ENCODE data around the gene FLG. TPM values are rescaled to one million over a fixed set of nuclear protein-coding genes. Genes with fewer than 3 reads are reported as not detected.

Gene FLG
- total and polyA plus RNA-seq, 4 donors = under 0.01 to 0.06 (median under 0.01) TPM; not detected in 1

DNA sequence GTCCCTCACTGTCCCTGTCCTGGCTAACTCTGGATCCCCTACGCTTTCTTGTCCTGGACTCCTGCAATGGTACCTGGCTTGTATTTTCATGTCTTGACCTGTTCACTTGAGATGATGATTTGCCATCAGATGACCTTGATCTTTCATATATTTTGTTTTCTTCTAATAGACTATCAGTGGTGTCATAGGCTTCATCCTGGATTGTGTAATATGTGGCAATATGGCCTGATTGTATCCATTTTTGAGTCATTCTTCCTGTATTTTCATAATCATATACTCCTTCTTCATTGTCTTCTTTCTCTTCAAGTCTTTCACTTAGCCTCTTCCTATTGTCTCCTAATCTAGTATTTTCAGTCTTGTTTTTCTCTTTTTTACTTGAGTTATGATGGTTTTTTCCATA is 11.1 kb downstream of the FLG start:
- H3K4me1 ChIP-seq (ENCODE audit: control insufficient read depth in 4 of 4, insufficient read depth in 4 of 4, low read length in 3 of 4) = no peaks in the 10 kb centered on the region
- WGBS = 95% methylated on average over 1 of the region's 1 CpG
- H3K27me3 ChIP-seq (ENCODE audit: control insufficient read depth in 4 of 4, insufficient read depth in 4 of 4, low read length in 3 of 4) = no peaks in the 10 kb centered on the region
- no peak overlapping the region for H3K27ac ChIP-seq (ENCODE audit: low read depth in 1 of 2, low read length in 2 of 2)
- no peak for DNase-seq (ENCODE audit: low spot score)
- H3K36me3 ChIP-seq (ENCODE audit: control insufficient read depth in 4 of 4, insufficient read depth in 3 of 4, low read depth in 1 of 4, low read length in 3 of 4) = no peaks in the 10 kb centered on the region
- H3K9me3 ChIP-seq (ENCODE audit: control insufficient read depth in 4 of 4, low read length in 3 of 4) = peaks cover 0 to 1% (median 0%) of the 10 kb centered on the region in 4 donors
- no peak for TF ChIP-seq HNF4G (IDR thresholded peaks at IDR 0.05)
- no peak for TF ChIP-seq TAF1 (conservative IDR thresholded peaks at IDR 0.05)
- TF ChIP-seq SP1 (IDR thresholded peaks at IDR 0.05) = no peak
- no peak for TF ChIP-seq EGR1 (IDR thresholded peaks at IDR 0.05; ENCODE audit: low read depth in 2 of 2)
- TF ChIP-seq NR2F2 (IDR thresholded peaks at IDR 0.05) = no peak
- no peak for TF ChIP-seq HNF4A (conservative IDR thresholded peaks at IDR 0.05)
- TF ChIP-seq, protein P1, sequence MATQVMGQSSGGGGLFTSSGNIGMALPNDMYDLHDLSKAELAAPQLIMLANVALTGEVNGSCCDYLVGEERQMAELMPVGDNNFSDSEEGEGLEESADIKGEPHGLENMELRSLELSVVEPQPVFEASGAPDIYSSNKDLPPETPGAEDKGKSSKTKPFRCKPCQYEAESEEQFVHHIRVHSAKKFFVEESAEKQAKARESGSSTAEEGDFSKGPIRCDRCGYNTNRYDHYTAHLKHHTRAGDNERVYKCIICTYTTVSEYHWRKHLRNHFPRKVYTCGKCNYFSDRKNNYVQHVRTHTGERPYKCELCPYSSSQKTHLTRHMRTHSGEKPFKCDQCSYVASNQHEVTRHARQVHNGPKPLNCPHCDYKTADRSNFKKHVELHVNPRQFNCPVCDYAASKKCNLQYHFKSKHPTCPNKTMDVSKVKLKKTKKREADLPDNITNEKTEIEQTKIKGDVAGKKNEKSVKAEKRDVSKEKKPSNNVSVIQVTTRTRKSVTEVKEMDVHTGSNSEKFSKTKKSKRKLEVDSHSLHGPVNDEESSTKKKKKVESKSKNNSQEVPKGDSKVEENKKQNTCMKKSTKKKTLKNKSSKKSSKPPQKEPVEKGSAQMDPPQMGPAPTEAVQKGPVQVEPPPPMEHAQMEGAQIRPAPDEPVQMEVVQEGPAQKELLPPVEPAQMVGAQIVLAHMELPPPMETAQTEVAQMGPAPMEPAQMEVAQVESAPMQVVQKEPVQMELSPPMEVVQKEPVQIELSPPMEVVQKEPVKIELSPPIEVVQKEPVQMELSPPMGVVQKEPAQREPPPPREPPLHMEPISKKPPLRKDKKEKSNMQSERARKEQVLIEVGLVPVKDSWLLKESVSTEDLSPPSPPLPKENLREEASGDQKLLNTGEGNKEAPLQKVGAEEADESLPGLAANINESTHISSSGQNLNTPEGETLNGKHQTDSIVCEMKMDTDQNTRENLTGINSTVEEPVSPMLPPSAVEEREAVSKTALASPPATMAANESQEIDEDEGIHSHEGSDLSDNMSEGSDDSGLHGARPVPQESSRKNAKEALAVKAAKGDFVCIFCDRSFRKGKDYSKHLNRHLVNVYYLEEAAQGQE (IDR thresholded peaks at IDR 0.05) = no peak
- TF ChIP-seq, protein P2, sequence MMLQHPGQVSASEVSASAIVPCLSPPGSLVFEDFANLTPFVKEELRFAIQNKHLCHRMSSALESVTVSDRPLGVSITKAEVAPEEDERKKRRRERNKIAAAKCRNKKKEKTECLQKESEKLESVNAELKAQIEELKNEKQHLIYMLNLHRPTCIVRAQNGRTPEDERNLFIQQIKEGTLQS (IDR thresholded peaks at IDR 0.05) = no peak
- TF ChIP-seq FOXA2 (IDR thresholded peaks at IDR 0.05) = no peak
- TF ChIP-seq, protein P3, sequence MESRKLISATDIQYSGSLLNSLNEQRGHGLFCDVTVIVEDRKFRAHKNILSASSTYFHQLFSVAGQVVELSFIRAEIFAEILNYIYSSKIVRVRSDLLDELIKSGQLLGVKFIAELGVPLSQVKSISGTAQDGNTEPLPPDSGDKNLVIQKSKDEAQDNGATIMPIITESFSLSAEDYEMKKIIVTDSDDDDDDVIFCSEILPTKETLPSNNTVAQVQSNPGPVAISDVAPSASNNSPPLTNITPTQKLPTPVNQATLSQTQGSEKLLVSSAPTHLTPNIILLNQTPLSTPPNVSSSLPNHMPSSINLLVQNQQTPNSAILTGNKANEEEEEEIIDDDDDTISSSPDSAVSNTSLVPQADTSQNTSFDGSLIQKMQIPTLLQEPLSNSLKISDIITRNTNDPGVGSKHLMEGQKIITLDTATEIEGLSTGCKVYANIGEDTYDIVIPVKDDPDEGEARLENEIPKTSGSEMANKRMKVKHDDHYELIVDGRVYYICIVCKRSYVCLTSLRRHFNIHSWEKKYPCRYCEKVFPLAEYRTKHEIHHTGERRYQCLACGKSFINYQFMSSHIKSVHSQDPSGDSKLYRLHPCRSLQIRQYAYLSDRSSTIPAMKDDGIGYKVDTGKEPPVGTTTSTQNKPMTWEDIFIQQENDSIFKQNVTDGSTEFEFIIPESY (IDR thresholded peaks at IDR 0.05) = no peak
- TF ChIP-seq, protein P4, sequence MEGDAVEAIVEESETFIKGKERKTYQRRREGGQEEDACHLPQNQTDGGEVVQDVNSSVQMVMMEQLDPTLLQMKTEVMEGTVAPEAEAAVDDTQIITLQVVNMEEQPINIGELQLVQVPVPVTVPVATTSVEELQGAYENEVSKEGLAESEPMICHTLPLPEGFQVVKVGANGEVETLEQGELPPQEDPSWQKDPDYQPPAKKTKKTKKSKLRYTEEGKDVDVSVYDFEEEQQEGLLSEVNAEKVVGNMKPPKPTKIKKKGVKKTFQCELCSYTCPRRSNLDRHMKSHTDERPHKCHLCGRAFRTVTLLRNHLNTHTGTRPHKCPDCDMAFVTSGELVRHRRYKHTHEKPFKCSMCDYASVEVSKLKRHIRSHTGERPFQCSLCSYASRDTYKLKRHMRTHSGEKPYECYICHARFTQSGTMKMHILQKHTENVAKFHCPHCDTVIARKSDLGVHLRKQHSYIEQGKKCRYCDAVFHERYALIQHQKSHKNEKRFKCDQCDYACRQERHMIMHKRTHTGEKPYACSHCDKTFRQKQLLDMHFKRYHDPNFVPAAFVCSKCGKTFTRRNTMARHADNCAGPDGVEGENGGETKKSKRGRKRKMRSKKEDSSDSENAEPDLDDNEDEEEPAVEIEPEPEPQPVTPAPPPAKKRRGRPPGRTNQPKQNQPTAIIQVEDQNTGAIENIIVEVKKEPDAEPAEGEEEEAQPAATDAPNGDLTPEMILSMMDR (IDR thresholded peaks at IDR 0.05; ENCODE audit: low read depth, low read length, missing input control) = no peak
- TF ChIP-seq, protein P5, sequence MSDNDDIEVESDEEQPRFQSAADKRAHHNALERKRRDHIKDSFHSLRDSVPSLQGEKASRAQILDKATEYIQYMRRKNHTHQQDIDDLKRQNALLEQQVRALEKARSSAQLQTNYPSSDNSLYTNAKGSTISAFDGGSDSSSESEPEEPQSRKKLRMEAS (IDR thresholded peaks at IDR 0.05) = no peak
- no peak for TF ChIP-seq FOXA1 (IDR thresholded peaks at IDR 0.05)
- TF ChIP-seq GABPA (IDR thresholded peaks at IDR 0.05 in 1 of 2, conservative IDR thresholded peaks at IDR 0.05 in 1 of 2) = no peak
- TF ChIP-seq RAD21 (IDR thresholded peaks at IDR 0.05) = no peak
- no peak overlapping the region for H3K4me3 ChIP-seq (ENCODE audit: low read depth in 1 of 3, low read length in 3 of 3)
- H3K9ac ChIP-seq (ENCODE audit: low read depth in 1 of 2, low read length in 2 of 2) = no peak overlapping the region

DNA sequence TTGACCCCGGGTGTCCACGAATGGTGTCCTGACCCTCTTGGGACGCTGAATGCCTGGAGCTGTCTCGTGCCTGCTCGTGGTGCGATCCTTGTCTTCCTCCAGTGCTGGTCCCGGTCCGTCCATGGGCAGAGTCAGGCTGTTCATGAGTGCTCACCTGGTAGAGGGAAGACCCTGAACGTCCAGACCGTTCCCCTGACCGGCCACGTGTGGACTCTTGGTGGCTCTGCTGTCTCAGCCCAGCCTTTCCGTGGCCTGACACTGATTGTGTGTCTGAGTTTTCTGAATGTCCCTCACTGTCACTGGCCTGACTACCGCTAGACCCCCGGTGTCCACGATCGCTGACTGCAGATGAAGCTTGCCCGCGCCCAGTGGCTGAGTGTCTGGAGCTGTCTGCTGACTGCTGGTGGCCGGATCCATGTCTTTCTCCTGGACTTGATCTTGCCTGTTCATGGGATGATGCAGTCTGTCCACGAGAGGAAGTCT is 11.7 kb downstream of the FLG start:
- 93% methylated on average over 21 of the region's 21 CpGs for WGBS
- no peak overlapping the region for H3K4me3 ChIP-seq (ENCODE audit: low read depth in 1 of 3, low read length in 3 of 3)
- H3K9ac ChIP-seq (ENCODE audit: low read depth in 1 of 2, low read length in 2 of 2) = no peak overlapping the region
- TF ChIP-seq RXRA (IDR thresholded peaks at IDR 0.05) = no peak
- TF ChIP-seq, protein P3 (IDR thresholded peaks at IDR 0.05) = no peak
- TF ChIP-seq, protein P1 (IDR thresholded peaks at IDR 0.05) = no peak
- no peaks in the 10 kb centered on the region for H3K4me1 ChIP-seq (ENCODE audit: control insufficient read depth in 4 of 4, insufficient read depth in 4 of 4, low read length in 3 of 4)
- DNase-seq (ENCODE audit: low spot score) = no peak
- H3K27me3 ChIP-seq (ENCODE audit: control insufficient read depth in 4 of 4, insufficient read depth in 4 of 4, low read length in 3 of 4) = no peaks in the 10 kb centered on the region
- no peaks in the 10 kb centered on the region for H3K36me3 ChIP-seq (ENCODE audit: control insufficient read depth in 4 of 4, insufficient read depth in 3 of 4, low read depth in 1 of 4, low read length in 3 of 4)
- no peak overlapping the region for H3K27ac ChIP-seq (ENCODE audit: low read depth in 1 of 2, low read length in 2 of 2)
- peaks cover 0 to 1% (median 0%) of the 10 kb centered on the region in 4 donors for H3K9me3 ChIP-seq (ENCODE audit: control insufficient read depth in 4 of 4, low read length in 3 of 4)

Measured in liver (tissue), 9 donors.